ENCODE data around the gene CA10.

The CA10 gene

DNA sequence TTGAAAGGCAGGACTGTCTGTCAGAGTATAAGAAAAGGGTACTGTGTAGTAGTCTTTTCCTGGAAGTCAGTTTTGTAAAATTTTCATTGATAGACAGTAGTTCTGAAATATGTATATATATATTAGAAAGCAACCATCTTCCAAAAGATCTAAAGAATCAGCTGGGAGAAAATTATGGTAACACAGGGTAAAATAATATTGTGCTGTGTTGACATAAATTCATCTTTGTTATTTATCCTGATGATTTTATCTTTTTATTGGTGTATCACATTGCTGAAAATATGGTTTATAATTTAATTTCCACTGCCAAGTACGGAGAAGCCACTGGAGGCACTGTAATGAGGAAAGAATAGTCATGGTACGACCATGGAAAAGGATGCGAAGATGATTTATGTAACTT, 324.9 kb downstream of the CA10 start:
- Histone ChIP-seq H3K4me1 (ENCODE audit: control insufficient read depth in 1 of 2, insufficient read depth in 2 of 2, low read length in 2 of 2) (no peaks in the 10 kb centered on the region), H3K36me3 (ENCODE audit: control insufficient read depth in 1 of 2, insufficient read depth in 2 of 2, low read length in 2 of 2) (no peaks in the 10 kb centered on the region), H3K4me3 (ENCODE audit: low read depth in 1 of 2, low read length in 2 of 2) (no peak overlapping the region), H3K27me3 (ENCODE audit: control insufficient read depth in 1 of 2, insufficient read depth in 2 of 2, low read length in 2 of 2) (no peaks in the 10 kb centered on the region), H3K9me3 (ENCODE audit: control insufficient read depth in 1 of 2, low read length in 2 of 2) (no peaks in the 10 kb centered on the region), H3K27ac (ENCODE audit: low read depth, low read length) (no peak overlapping the region), H3K9ac (ENCODE audit: low read depth in 1 of 2, low read length in 2 of 2) (no peak overlapping the region)

DNA sequence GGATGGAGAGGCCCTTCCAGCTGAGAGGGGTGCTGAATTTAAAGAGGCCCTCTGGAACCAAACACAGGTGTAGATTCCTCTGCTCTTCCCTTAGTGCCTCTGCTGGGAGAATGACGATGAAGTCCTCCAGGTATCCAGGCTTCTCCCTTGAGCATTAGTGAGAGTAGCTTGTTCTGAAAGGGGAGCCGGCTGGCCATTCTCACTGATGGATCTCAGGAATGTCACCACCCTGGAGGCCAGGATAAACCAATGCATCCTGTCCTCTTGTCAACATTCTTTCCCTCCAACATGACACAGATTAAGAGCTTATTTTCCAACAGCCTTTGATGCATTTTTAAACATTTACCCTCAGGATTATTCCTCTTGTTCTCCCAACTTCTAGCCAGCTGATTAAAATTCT, 325.5 kb downstream of the CA10 start:
- Histone ChIP-seq H3K27ac (ENCODE audit: low read depth, low read length) (no peak overlapping the region), H3K9me3 (ENCODE audit: control insufficient read depth in 1 of 2, low read length in 2 of 2) (no peaks in the 10 kb centered on the region), H3K9ac (ENCODE audit: low read depth in 1 of 2, low read length in 2 of 2) (no peak overlapping the region), H3K27me3 (ENCODE audit: control insufficient read depth in 1 of 2, insufficient read depth in 2 of 2, low read length in 2 of 2) (no peaks in the 10 kb centered on the region), H3K4me1 (ENCODE audit: control insufficient read depth in 1 of 2, insufficient read depth in 2 of 2, low read length in 2 of 2) (no peaks in the 10 kb centered on the region), H3K4me3 (ENCODE audit: low read depth in 1 of 2, low read length in 2 of 2) (no peak overlapping the region), H3K36me3 (ENCODE audit: control insufficient read depth in 1 of 2, insufficient read depth in 2 of 2, low read length in 2 of 2) (no peaks in the 10 kb centered on the region)

DNA sequence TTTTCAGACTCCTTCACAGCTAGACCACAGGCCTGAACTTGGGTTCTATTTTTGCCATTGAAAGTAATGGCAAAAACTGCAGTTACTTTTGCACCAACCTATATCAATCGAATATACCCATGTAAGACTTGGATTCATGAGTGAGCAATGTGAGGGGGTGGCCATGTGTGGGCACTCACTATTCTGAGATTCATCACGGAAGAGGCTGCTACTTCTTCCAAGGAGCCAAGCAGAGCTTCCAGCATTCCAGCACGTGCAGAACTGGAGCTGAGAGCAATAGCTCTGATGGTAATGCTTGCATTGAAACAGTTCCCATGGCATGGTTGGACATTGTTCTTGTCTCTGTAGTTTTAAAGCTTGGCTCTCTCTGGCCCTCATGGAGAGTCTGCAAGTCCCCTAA, 327.6 kb downstream of the CA10 start:
- no peaks in the 10 kb centered on the region for H3K4me1 ChIP-seq (ENCODE audit: control insufficient read depth in 1 of 2, insufficient read depth in 2 of 2, low read length in 2 of 2)
- H3K9ac ChIP-seq (ENCODE audit: low read depth in 1 of 2, low read length in 2 of 2) = no peak overlapping the region
- H3K9me3 ChIP-seq (ENCODE audit: control insufficient read depth in 1 of 2, low read length in 2 of 2) = no peaks in the 10 kb centered on the region
- no peak overlapping the region for H3K4me3 ChIP-seq (ENCODE audit: low read depth in 1 of 2, low read length in 2 of 2)
- no peaks in the 10 kb centered on the region for H3K36me3 ChIP-seq (ENCODE audit: control insufficient read depth in 1 of 2, insufficient read depth in 2 of 2, low read length in 2 of 2)
- no peaks in the 10 kb centered on the region for H3K27me3 ChIP-seq (ENCODE audit: control insufficient read depth in 1 of 2, insufficient read depth in 2 of 2, low read length in 2 of 2)
- no peak overlapping the region for H3K27ac ChIP-seq (ENCODE audit: low read depth, low read length)

DNA sequence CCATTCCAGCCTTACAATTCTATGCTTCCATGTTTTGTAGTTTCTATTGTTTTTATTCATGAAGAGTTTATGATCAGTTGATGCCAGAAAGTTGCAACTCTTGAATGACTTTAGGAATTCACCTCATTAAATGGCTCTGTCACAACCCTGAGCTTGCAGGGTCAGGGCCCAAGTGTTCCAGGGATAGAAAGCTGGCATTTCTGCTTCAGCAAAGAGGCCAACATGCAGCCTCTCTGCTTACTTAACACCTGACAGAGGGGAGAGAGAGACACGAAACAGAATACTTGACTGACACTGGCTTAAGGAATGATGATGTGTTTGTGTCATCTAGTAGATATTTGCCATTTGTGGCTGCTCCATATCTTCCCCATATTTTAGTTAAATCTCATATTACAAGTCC, 328.1 kb downstream of the CA10 start:
- no peak overlapping the region for H3K9ac ChIP-seq (ENCODE audit: low read depth in 1 of 2, low read length in 2 of 2)
- no peaks in the 10 kb centered on the region for H3K9me3 ChIP-seq (ENCODE audit: control insufficient read depth in 1 of 2, low read length in 2 of 2)

DNA sequence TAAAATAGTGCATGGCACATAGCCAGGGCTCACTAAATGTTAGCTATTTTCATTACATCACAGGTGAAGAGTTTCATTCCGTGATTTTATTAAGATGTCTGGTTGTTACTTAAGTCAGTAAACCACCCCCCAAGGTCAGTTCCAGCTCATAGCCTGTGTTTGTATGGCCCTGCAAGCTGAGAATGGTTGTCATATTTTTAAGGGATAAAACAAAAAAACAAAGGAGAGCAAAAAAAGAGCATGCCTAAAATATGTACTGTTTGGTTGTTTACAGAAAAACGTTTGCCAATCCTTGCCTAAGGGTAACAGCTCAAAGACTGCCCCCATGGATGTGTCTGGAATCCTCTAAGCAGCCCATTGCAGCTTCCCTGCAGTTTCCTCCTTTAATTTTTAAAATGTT, 329.6 kb downstream of the CA10 start:
- Histone ChIP-seq H3K27ac (ENCODE audit: low read depth, low read length) (no peak overlapping the region), H3K9ac (ENCODE audit: low read depth in 1 of 2, low read length in 2 of 2) (no peak overlapping the region), H3K4me1 (ENCODE audit: control insufficient read depth in 1 of 2, insufficient read depth in 2 of 2, low read length in 2 of 2) (no peaks in the 10 kb centered on the region), H3K27me3 (ENCODE audit: control insufficient read depth in 1 of 2, insufficient read depth in 2 of 2, low read length in 2 of 2) (no peaks in the 10 kb centered on the region), H3K9me3 (ENCODE audit: control insufficient read depth in 1 of 2, low read length in 2 of 2) (no peaks in the 10 kb centered on the region), H3K36me3 (ENCODE audit: control insufficient read depth in 1 of 2, insufficient read depth in 2 of 2, low read length in 2 of 2) (no peaks in the 10 kb centered on the region), H3K4me3 (ENCODE audit: low read depth in 1 of 2, low read length in 2 of 2) (no peak overlapping the region)

More for the DNA sequence above, 328.1 kb downstream of the CA10 start:
- Histone ChIP-seq H3K27ac (ENCODE audit: low read depth, low read length) (no peak overlapping the region), H3K4me1 (ENCODE audit: control insufficient read depth in 1 of 2, insufficient read depth in 2 of 2, low read length in 2 of 2) (no peaks in the 10 kb centered on the region), H3K4me3 (ENCODE audit: low read depth in 1 of 2, low read length in 2 of 2) (no peak overlapping the region), H3K36me3 (ENCODE audit: control insufficient read depth in 1 of 2, insufficient read depth in 2 of 2, low read length in 2 of 2) (no peaks in the 10 kb centered on the region), H3K27me3 (ENCODE audit: control insufficient read depth in 1 of 2, insufficient read depth in 2 of 2, low read length in 2 of 2) (no peaks in the 10 kb centered on the region)

DNA sequence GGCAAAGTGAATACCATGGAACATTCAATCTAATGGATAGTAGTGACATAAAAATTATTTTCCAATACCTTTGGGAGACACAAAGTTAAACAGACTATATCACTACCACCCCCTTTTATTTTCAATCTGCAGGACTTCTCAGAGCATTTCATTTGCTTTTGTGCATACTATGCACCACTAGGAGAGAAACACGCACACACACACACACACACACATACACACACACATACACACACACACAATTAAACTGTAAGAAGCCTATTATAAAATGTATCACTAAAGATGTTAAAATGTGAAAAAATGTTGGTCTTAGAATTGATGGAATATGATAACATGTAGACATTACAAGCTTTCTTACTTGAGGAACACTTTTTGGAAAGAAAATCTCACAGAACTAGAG, 331.4 kb downstream of the CA10 start:
- no peak overlapping the region for H3K9ac ChIP-seq (ENCODE audit: low read depth in 1 of 2, low read length in 2 of 2)
- H3K4me3 ChIP-seq (ENCODE audit: low read depth in 1 of 2, low read length in 2 of 2) = no peak overlapping the region

DNA sequence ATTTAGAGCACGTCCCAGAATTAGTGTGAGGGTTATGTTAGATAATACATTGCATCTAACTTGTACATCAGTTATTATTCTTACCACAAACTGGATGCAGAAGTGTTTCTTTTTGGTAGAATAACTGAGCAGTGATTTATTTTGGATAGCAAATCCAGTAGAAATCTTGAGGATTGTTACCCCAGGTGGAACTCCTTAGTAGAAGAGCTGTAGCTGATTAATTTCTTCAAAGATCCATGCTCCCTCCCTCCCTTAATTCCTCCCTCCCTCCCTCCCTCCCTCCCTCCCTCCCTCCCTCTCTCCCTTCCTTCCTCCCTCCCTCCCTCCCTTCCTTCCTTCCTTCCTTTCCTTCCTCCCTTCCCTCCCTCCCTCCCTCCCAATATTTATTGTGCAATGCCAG, 337.7 kb downstream of the CA10 start:
- no peaks in the 10 kb centered on the region for H3K36me3 ChIP-seq (ENCODE audit: control insufficient read depth in 1 of 2, insufficient read depth in 2 of 2, low read length in 2 of 2)
- no peak overlapping the region for H3K9ac ChIP-seq (ENCODE audit: low read depth in 1 of 2, low read length in 2 of 2)
- H3K27ac ChIP-seq (ENCODE audit: low read depth, low read length) = no peak overlapping the region
- no peaks in the 10 kb centered on the region for H3K4me1 ChIP-seq (ENCODE audit: control insufficient read depth in 1 of 2, insufficient read depth in 2 of 2, low read length in 2 of 2)
- no peak overlapping the region for H3K4me3 ChIP-seq (ENCODE audit: low read depth in 1 of 2, low read length in 2 of 2)
- no peaks in the 10 kb centered on the region for H3K9me3 ChIP-seq (ENCODE audit: control insufficient read depth in 1 of 2, low read length in 2 of 2)
- no peaks in the 10 kb centered on the region for H3K27me3 ChIP-seq (ENCODE audit: control insufficient read depth in 1 of 2, insufficient read depth in 2 of 2, low read length in 2 of 2)

More for the DNA sequence above, 331.4 kb downstream of the CA10 start:
- no peaks in the 10 kb centered on the region for H3K27me3 ChIP-seq (ENCODE audit: control insufficient read depth in 1 of 2, insufficient read depth in 2 of 2, low read length in 2 of 2)
- H3K36me3 ChIP-seq (ENCODE audit: control insufficient read depth in 1 of 2, insufficient read depth in 2 of 2, low read length in 2 of 2) = no peaks in the 10 kb centered on the region
- no peak overlapping the region for H3K27ac ChIP-seq (ENCODE audit: low read depth, low read length)
- no peaks in the 10 kb centered on the region for H3K9me3 ChIP-seq (ENCODE audit: control insufficient read depth in 1 of 2, low read length in 2 of 2)
- H3K4me1 ChIP-seq (ENCODE audit: control insufficient read depth in 1 of 2, insufficient read depth in 2 of 2, low read length in 2 of 2) = no peaks in the 10 kb centered on the region

DNA sequence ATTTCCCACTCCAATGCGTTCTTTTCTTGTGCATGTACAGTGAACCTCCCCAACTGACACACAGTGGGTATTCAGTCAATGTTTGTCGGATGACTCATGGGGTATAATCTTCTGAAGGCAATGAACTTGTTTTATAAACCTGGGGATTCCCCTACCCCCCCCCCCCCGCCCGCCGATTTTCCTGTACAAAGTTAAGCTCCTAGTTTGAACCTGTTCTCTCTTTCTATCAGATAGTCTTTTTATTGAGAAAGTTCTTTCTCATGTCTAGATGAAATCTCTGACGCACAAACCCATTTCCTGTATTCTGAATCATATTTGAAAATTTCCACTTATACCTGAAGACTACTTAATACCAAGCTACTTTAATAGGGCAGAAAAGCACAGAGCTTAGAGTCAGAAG, 338.3 kb downstream of the CA10 start:
- H3K9me3 ChIP-seq (ENCODE audit: control insufficient read depth in 1 of 2, low read length in 2 of 2) = no peaks in the 10 kb centered on the region
- H3K27me3 ChIP-seq (ENCODE audit: control insufficient read depth in 1 of 2, insufficient read depth in 2 of 2, low read length in 2 of 2) = no peaks in the 10 kb centered on the region
- H3K4me3 ChIP-seq (ENCODE audit: low read depth in 1 of 2, low read length in 2 of 2) = no peak overlapping the region
- no peak overlapping the region for H3K27ac ChIP-seq (ENCODE audit: low read depth, low read length)
- H3K9ac ChIP-seq (ENCODE audit: low read depth in 1 of 2, low read length in 2 of 2) = no peak overlapping the region
- H3K4me1 ChIP-seq (ENCODE audit: control insufficient read depth in 1 of 2, insufficient read depth in 2 of 2, low read length in 2 of 2) = no peaks in the 10 kb centered on the region
- no peaks in the 10 kb centered on the region for H3K36me3 ChIP-seq (ENCODE audit: control insufficient read depth in 1 of 2, insufficient read depth in 2 of 2, low read length in 2 of 2)

DNA sequence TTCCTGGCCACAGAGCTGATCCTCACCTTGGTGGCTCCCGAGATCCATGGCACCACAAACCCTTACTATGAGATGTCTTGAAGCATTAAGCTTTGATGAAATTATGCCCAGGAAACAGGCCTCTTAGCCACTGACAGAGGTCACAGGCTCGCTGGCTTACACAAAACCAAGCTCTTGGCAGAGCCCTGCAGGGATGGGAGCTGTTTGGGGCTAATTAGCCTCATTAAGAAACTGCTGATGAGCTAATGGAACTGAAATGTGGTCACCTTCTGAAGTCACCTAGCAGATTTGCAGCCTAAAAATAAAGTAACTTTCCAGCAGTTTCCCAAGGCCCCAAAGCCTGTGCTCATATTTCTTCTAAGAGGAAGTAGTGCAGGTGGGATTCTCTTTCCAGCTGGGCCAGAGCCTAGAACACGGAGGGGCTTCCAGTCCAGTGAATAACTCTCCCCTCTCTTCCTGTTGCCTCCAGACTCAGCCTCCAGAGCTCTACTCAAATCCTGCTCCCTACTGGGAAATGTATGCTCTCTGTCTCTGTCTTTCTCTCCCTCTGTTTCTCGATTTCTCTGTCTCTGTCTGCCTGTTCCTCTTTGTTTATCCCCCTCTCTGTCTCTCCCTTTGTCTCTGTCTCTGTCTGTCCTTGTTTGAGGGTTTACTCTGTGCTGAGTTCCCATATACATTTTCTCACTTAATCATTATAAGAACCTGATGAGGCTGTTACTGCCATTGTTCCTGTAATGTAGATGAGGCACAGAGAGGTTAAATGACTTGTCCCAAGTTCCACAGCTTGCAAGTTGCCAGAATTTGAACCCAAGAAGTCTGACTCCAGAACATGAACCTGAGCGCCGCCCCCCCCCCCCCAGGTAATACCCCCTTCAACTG, 338.9 kb downstream of the CA10 start:
- peaks cover 0 to 3% of the 10 kb centered on the region in 2 donors for H3K4me1 ChIP-seq (ENCODE audit: control insufficient read depth in 1 of 2, insufficient read depth in 2 of 2, low read length in 2 of 2)
- no peaks in the 10 kb centered on the region for H3K36me3 ChIP-seq (ENCODE audit: control insufficient read depth in 1 of 2, insufficient read depth in 2 of 2, low read length in 2 of 2)
- no peaks in the 10 kb centered on the region for H3K9me3 ChIP-seq (ENCODE audit: control insufficient read depth in 1 of 2, low read length in 2 of 2)
- no peaks in the 10 kb centered on the region for H3K27me3 ChIP-seq (ENCODE audit: control insufficient read depth in 1 of 2, insufficient read depth in 2 of 2, low read length in 2 of 2)
- no peak overlapping the region for H3K27ac ChIP-seq (ENCODE audit: low read depth, low read length)
- H3K4me3 ChIP-seq (ENCODE audit: low read depth in 1 of 2, low read length in 2 of 2) = no peak overlapping the region
- no peak overlapping the region for H3K9ac ChIP-seq (ENCODE audit: low read depth in 1 of 2, low read length in 2 of 2)

DNA sequence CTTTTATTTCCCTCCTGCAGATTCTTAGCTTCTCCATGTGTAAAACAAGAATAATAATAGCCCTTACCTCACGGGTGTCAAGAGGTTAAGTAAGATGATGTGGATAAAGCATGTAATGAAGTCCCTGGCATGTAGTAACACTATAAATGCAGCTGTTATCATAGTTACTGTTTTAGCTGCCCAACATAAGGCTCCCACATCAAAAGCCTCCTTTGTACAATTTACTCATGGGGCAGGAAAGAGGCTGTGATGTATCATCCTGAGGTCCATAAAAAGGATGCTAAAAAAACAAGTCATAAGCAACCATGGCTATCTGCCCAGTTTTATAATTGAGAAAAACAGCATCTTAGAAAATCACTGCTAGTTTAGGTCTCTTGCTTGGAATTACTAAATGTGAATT, 339.7 kb downstream of the CA10 start:
- H3K4me1 ChIP-seq (ENCODE audit: control insufficient read depth in 1 of 2, insufficient read depth in 2 of 2, low read length in 2 of 2) = peaks cover 2 to 4% of the 10 kb centered on the region in 2 donors
- H3K4me3 ChIP-seq (ENCODE audit: low read depth in 1 of 2, low read length in 2 of 2) = no peak overlapping the region
- H3K9me3 ChIP-seq (ENCODE audit: control insufficient read depth in 1 of 2, low read length in 2 of 2) = no peaks in the 10 kb centered on the region
- H3K27ac ChIP-seq (ENCODE audit: low read depth, low read length) = no peak overlapping the region
- no peaks in the 10 kb centered on the region for H3K27me3 ChIP-seq (ENCODE audit: control insufficient read depth in 1 of 2, insufficient read depth in 2 of 2, low read length in 2 of 2)
- no peaks in the 10 kb centered on the region for H3K36me3 ChIP-seq (ENCODE audit: control insufficient read depth in 1 of 2, insufficient read depth in 2 of 2, low read length in 2 of 2)
- H3K9ac ChIP-seq (ENCODE audit: low read depth in 1 of 2, low read length in 2 of 2) = no peak overlapping the region
